H9 (cell line): ENCODE results near the gene MCU. TPM values are rescaled to one million over a fixed set of nuclear protein-coding genes. Genes with fewer than 3 reads are reported as not detected.

ENCODE experiments used
- DNase-seq: peaks from one replicate; pipeline ENCODE4 v3.0.0-alpha.2; 2017
- H2AFZ ChIP-seq: one replicate; pipeline ENCODE4 v1.6.1; 2013; ENCODE audit warnings: mild to moderate bottlenecking, low read length, control low read depth, moderate library complexity
- H2AK5ac ChIP-seq: 2 replicates; pipeline ENCODE4 v1.6.1; 2013; ENCODE audit warnings: low read length, control low read depth, mixed read lengths; ENCODE audit not compliant: insufficient read length
- H2BK120ac ChIP-seq: one replicate; pipeline ENCODE4 v1.6.1; 2013; ENCODE audit warnings: low read depth, mild to moderate bottlenecking, low read length, control low read depth, inconsistent platforms; ENCODE audit not compliant: poor library complexity, severe bottlenecking
- H2BK12ac ChIP-seq: 2 replicates; pipeline ENCODE4 v1.6.1; 2013; ENCODE audit warnings: low read length, control low read depth, mixed read lengths, low read depth; ENCODE audit not compliant: insufficient read length
- H2BK15ac ChIP-seq: 2 replicates; pipeline ENCODE4 v1.6.1; 2013; ENCODE audit warnings: low read depth, low read length, control low read depth
- H2BK20ac ChIP-seq: one replicate; pipeline ENCODE4 v1.6.1; 2013; ENCODE audit warnings: low read depth, mild to moderate bottlenecking, low read length, control low read depth, inconsistent platforms; ENCODE audit not compliant: poor library complexity, severe bottlenecking
- H2BK5ac ChIP-seq: 2 replicates; pipeline ENCODE4 v1.6.1; 2013; ENCODE audit warnings: low read length, control low read depth, mixed read lengths; ENCODE audit not compliant: insufficient read length
- H3K14ac ChIP-seq: 2 replicates; pipeline ENCODE4 v1.6.1; 2013; ENCODE audit warnings: low read length, control low read depth; ENCODE audit not compliant: insufficient read depth
- H3K18ac ChIP-seq: 2 replicates; pipeline ENCODE4 v1.6.1; 2013; ENCODE audit warnings: low read depth, mild to moderate bottlenecking, mixed read lengths, low read length, control low read depth; ENCODE audit not compliant: insufficient read length
- H3K23ac ChIP-seq: 2 replicates; pipeline ENCODE4 v1.6.1; 2013; ENCODE audit warnings: low read length, control low read depth, mixed read lengths, low read depth; ENCODE audit not compliant: insufficient read length
- H3K23me2 ChIP-seq: 2 replicates; pipeline ENCODE4 v1.6.1; 2013; ENCODE audit warnings: low read depth, mild to moderate bottlenecking, mixed read lengths, low read length, control low read depth; ENCODE audit not compliant: insufficient read length, poor library complexity, severe bottlenecking
- H3K27ac ChIP-seq: 2 replicates; pipeline ENCODE4 v1.5.1; 2013; ENCODE audit warnings: low read length, control low read depth, mixed read lengths, low read depth; ENCODE audit not compliant: insufficient read length
- H3K27me3 ChIP-seq: 2 replicates; pipeline ENCODE4 v1.6.1; 2013; ENCODE audit warnings: low read length, control low read depth, inconsistent platforms; ENCODE audit not compliant: insufficient read depth
- H3K4ac ChIP-seq: 2 replicates; pipeline ENCODE4 v1.6.1; 2013; ENCODE audit warnings: low read depth, mild to moderate bottlenecking, control low read depth, inconsistent platforms, low read length, moderate library complexity
- H3K4me1 ChIP-seq: 2 replicates; pipeline ENCODE4 v1.6.1; 2013; ENCODE audit warnings: low read length, control low read depth, inconsistent platforms; ENCODE audit not compliant: insufficient read depth
- H3K4me2 ChIP-seq: 2 replicates; pipeline ENCODE4 v1.6.1; 2013; ENCODE audit warnings: low read length, control low read depth, mixed read lengths; ENCODE audit not compliant: insufficient read length, insufficient read depth
- H3K56ac ChIP-seq: 2 replicates; pipeline ENCODE4 v1.6.1; 2013; ENCODE audit warnings: low read depth, mild to moderate bottlenecking, mixed read lengths, low read length, control low read depth; ENCODE audit not compliant: insufficient read length
- H3K79me1 ChIP-seq: 2 replicates; pipeline ENCODE4 v1.6.1; 2013; ENCODE audit warnings: low read depth, mild to moderate bottlenecking, moderate library complexity, low read length, control low read depth, inconsistent platforms; ENCODE audit not compliant: insufficient read depth, poor library complexity, severe bottlenecking
- H3K79me2 ChIP-seq: 2 replicates; pipeline ENCODE4 v1.6.1; 2013; ENCODE audit warnings: low read length, control low read depth, inconsistent platforms; ENCODE audit not compliant: insufficient read depth
- H3K9ac ChIP-seq: 2 replicates; pipeline ENCODE4 v1.6.1; 2013; ENCODE audit warnings: low read length, control low read depth, mixed read lengths; ENCODE audit not compliant: insufficient read length; ENCODE audit errors: extremely low read depth
- H3K9me3 ChIP-seq: one replicate; pipeline ENCODE4 v1.6.1; 2013; ENCODE audit warnings: low read depth, low read length, inconsistent platforms; ENCODE audit not compliant: control insufficient read depth
- H3T11ph ChIP-seq: one replicate; pipeline ENCODE4 v1.6.1; 2013; ENCODE audit warnings: mild to moderate bottlenecking, low read length, control low read depth, inconsistent platforms
- H4K20me1 ChIP-seq: one replicate; pipeline ENCODE4 v1.6.1; 2013; ENCODE audit not compliant: control insufficient read depth, insufficient read length, insufficient read depth
- H4K5ac ChIP-seq: 2 replicates; pipeline ENCODE4 v1.6.1; 2013; ENCODE audit warnings: low read depth, mild to moderate bottlenecking, mixed read lengths, low read length, control low read depth; ENCODE audit not compliant: insufficient read length
- H4K8ac ChIP-seq: replicated peaks from 2 replicates; pipeline ENCODE4 v1.6.1; 2013; ENCODE audit warnings: low read length, control low read depth, mixed read lengths, low read depth; ENCODE audit not compliant: insufficient read length
- H4K91ac ChIP-seq: 2 replicates; pipeline ENCODE4 v1.6.1; 2013; ENCODE audit warnings: low read depth, mild to moderate bottlenecking, moderate library complexity, mixed read lengths, low read length, control low read depth; ENCODE audit not compliant: insufficient read length
- H3K27ac Mint-ChIP-seq, 3 experiments: 2 replicates in 2 of 3; 3 replicates in 1 of 3; pipeline ENCODE4 v1.8.0; 2020 to 2021; ENCODE audit warnings: mixed read lengths in 3 of 3, mild to moderate bottlenecking in 1 of 3, moderate library complexity in 1 of 3
- H3K27me3 Mint-ChIP-seq: 2 replicates; pipeline ENCODE4 v1.8.0; 2021; ENCODE audit warnings: low read depth, mild to moderate bottlenecking, moderate library complexity, mixed read lengths
- H3K36me3 Mint-ChIP-seq, 3 experiments: 2 replicates in 2 of 3; 3 replicates in 1 of 3; pipeline ENCODE4 v1.8.0; 2020 to 2021; ENCODE audit warnings: low read depth in 3 of 3, mixed read lengths in 3 of 3; ENCODE audit not compliant: insufficient read depth in 1 of 3
- H3K4me1 Mint-ChIP-seq, 2 experiments: 2 replicates each; pipeline ENCODE4 v1.8.0; 2020; ENCODE audit warnings: mixed read lengths in 2 of 2
- H3K4me3 Mint-ChIP-seq, 2 experiments: 2 replicates in 1 of 2; 3 replicates in 1 of 2; pipeline ENCODE4 v1.8.0; 2020 to 2021; ENCODE audit warnings: mild to moderate bottlenecking in 2 of 2, mixed read lengths in 2 of 2, moderate library complexity in 1 of 2
- H3K9me3 Mint-ChIP-seq, 2 experiments: 2 replicates in 1 of 2; 3 replicates in 1 of 2; pipeline ENCODE4 v1.8.0; 2020; ENCODE audit warnings: mild to moderate bottlenecking in 2 of 2, mixed read lengths in 2 of 2, moderate library complexity in 1 of 2
- CTCF ChIP-seq: fragments of 200-600 bp; sonication (generic); conservative IDR thresholded peaks from 3 replicates; pipeline ENCODE4 v1.8.0; 2021; ENCODE audit warnings: antibody characterized with exemption, mild to moderate bottlenecking
- WGBS: extraction: QIAGEN DNeasy Blood & Tissue Kit; methylation state at CpG from one replicate; pipeline ENCODE4 v1.1.7; 2013; ENCODE audit warnings: missing lambda C conversion rate, low lambda C conversion rate, mixed read lengths; ENCODE audit not compliant: insufficient read length; ENCODE audit errors: extremely low coverage; 5-methylcytosine and 5-hydroxymethylcytosine counted together
- total RNA-seq: library from RNA; stranded (reverse); gene quantifications from 2 replicates; pipeline ENCODE4 v1.2.1, GENCODE V29; 2021

Gene MCU
- total RNA-seq, 1 experiment from 2014 or later, result 36.6 TPM

- no peak overlapping the region for H3K27ac Mint-ChIP-seq
- no peak for DNase-seq
- H2BK5ac ChIP-seq, result no peak overlapping the region
- no peak overlapping the region for H3K4me2 ChIP-seq
- H3K23ac ChIP-seq, result no peak overlapping the region
- no peaks in the 10 kb centered on the region for H3K9me3 ChIP-seq
- peaks cover 6 to 7% of the 10 kb centered on the region in 2 experiments for H3K4me1 Mint-ChIP-seq
- no peaks in the 10 kb centered on the region for H4K20me1 ChIP-seq
- H2BK12ac ChIP-seq, result no peak overlapping the region
- H4K5ac ChIP-seq, result no peak overlapping the region
- H3K36me3 Mint-ChIP-seq, result peaks cover 3 to 23% (median 10%) of the 10 kb centered on the region in 3 experiments; a peak in 5 of 7 replicates
- peaks cover 7 to 8% of the 10 kb centered on the region in 2 experiments; a peak in 4 of 5 replicates for H3K9me3 Mint-ChIP-seq
- no peak overlapping the region for H3K14ac ChIP-seq
- no peak overlapping the region for H2BK120ac ChIP-seq
- H3K4me1 ChIP-seq, result peaks cover 3% of the 10 kb centered on the region; the same call in 1 of the 2 replicates
- H3K79me2 ChIP-seq, result 0 out of 2 replicates have a peak, but pooled peaks cover 4% of the 10 kb centered on the region
- no peak overlapping the region for H4K8ac ChIP-seq
- H3K27me3 Mint-ChIP-seq, result no peaks in the 10 kb centered on the region
- H2BK20ac ChIP-seq, result no peak overlapping the region
- no peak overlapping the region for H3K27ac ChIP-seq
- H2AK5ac ChIP-seq, result no peak overlapping the region
- no peak overlapping the region for H3K18ac ChIP-seq
- H4K91ac ChIP-seq, result no peak overlapping the region
- H3K56ac ChIP-seq, result no peak overlapping the region
- H3K4ac ChIP-seq, result no peak overlapping the region
- no peak overlapping the region for H3T11ph ChIP-seq
- H2BK15ac ChIP-seq, result no peak overlapping the region
- H2AFZ ChIP-seq, result no peak overlapping the region
- H3K4me3 Mint-ChIP-seq, result no peak overlapping the region
- no peaks in the 10 kb centered on the region for H3K79me1 ChIP-seq
- no peak overlapping the region for H3K9ac ChIP-seq
- TF ChIP-seq CTCF, result no peak
- no CpG with 5 or more reads among the region's 2 CpGs for WGBS
- no peaks in the 10 kb centered on the region for H3K27me3 ChIP-seq
- no peaks in the 10 kb centered on the region for H3K23me2 ChIP-seq
Measured at GRCh38 chr10:72821606-72822005, 129.7 kb downstream of the MCU start.
